Hepatocyte (in vitro differentiated cells): Measurements from ENCODE around the gene RPL38. TPM values are rescaled to one million over a fixed set of nuclear protein-coding genes. Genes with fewer than 3 reads are reported as not detected.

Experiments
- DNase-seq: peaks from one replicate; pipeline ENCODE4 v3.0.0-alpha.2; 2016; ENCODE audit warnings: low spot score
- H2AFZ ChIP-seq: fragments of 200-600 bp; sonication (generic); 2 replicates; pipeline ENCODE4 v1.6.0; 2016; ENCODE audit warnings: antibody characterized with exemption, mild to moderate bottlenecking
- H3K27ac ChIP-seq: fragments of 200-600 bp; sonication (generic); 2 replicates; pipeline ENCODE4 v1.5.1; 2016; ENCODE audit warnings: mild to moderate bottlenecking
- H3K27me3 ChIP-seq: fragments of 200-600 bp; sonication (generic); 2 replicates; pipeline ENCODE4 v1.6.1; 2016
- H3K36me3 ChIP-seq: fragments of 200-600 bp; sonication (generic); replicated peaks from 2 replicates; pipeline ENCODE4 v1.5.1; 2016; ENCODE audit warnings: low read depth; ENCODE audit not compliant: insufficient read depth
- H3K4me1 ChIP-seq: fragments of 200-600 bp; sonication (generic); 2 replicates; pipeline ENCODE4 v1.5.1; 2016; ENCODE audit warnings: mild to moderate bottlenecking, moderate library complexity; ENCODE audit not compliant: insufficient read depth
- H3K4me2 ChIP-seq: fragments of 200-600 bp; sonication (generic); 2 replicates; pipeline ENCODE4 v1.6.0; 2016
- H3K4me3 ChIP-seq: fragments of 200-600 bp; sonication (generic); 2 replicates; pipeline ENCODE4 v1.5.1; 2016; ENCODE audit warnings: mild to moderate bottlenecking
- H3K79me2 ChIP-seq: fragments of 200-600 bp; sonication (generic); 2 replicates; pipeline ENCODE4 v1.6.0; 2017; ENCODE audit warnings: mild to moderate bottlenecking
- H3K9me2 ChIP-seq: fragments of 200-600 bp; sonication (generic); replicated peaks from 2 replicates; pipeline ENCODE4 v1.6.0; 2017; ENCODE audit warnings: mild to moderate bottlenecking; ENCODE audit not compliant: insufficient read depth
- H3K9me3 ChIP-seq: fragments of 200-600 bp; sonication (generic); 2 replicates; pipeline ENCODE4 v1.5.1; 2016; ENCODE audit warnings: low read depth, mild to moderate bottlenecking
- H4K20me1 ChIP-seq: fragments of 200-600 bp; sonication (generic); 2 replicates; pipeline ENCODE4 v1.6.0; 2016; ENCODE audit warnings: mild to moderate bottlenecking; ENCODE audit not compliant: insufficient read depth, poor library complexity, severe bottlenecking
- CTCF ChIP-seq: fragments of 200-600 bp; sonication (generic); IDR thresholded peaks from 2 replicates; pipeline ENCODE4 v1.5.1; 2016; ENCODE audit warnings: antibody characterized with exemption, mild to moderate bottlenecking; ENCODE audit not compliant: poor library complexity
- EZH2 ChIP-seq: fragments of 200-600 bp; sonication (generic); IDR thresholded peaks from 2 replicates; pipeline ENCODE4 v1.6.1; 2016; ENCODE audit warnings: antibody characterized with exemption, mild to moderate bottlenecking, borderline replicate concordance
- EZH2phosphoT487 ChIP-seq: fragments of 200-600 bp; sonication (generic); IDR thresholded peaks from one replicate; pipeline ENCODE4 v1.6.1; 2018; ENCODE audit warnings: antibody characterized with exemption, mild to moderate bottlenecking, low read depth, moderate library complexity; ENCODE audit not compliant: unreplicated experiment, severe bottlenecking
- WGBS: methylation state at CpG from one replicate; pipeline ENCODE4 v1.1.6; 2016; ENCODE audit warnings: low lambda C conversion rate; ENCODE audit errors: missing lambda C conversion rate; 5-methylcytosine and 5-hydroxymethylcytosine counted together
- polyA plus RNA-seq: library from polyadenylated mRNA; unstranded; fragments of >200 nt; fragmentation: Nextera tagmentation; extraction: Ambion mirVana; gene quantifications from 2 replicates; pipeline ENCODE4 v1.2.1, GENCODE V29; 2016
- total RNA-seq: library from RNA; depleted of rRNA; stranded (reverse); fragments of >200 nt; gene quantifications from 2 replicates; pipeline ENCODE4 v1.2.3, GENCODE V29; 2014

RPL38 gene
- total and polyA plus RNA-seq, 2 experiments from 2014 or later: 276 to 758 TPM

- no peak for DNase-seq
- Histone ChIP-seq H3K9me3 (no peaks in the 10 kb centered on the region), H3K4me2 (no peak overlapping the region), H3K79me2 (no peaks in the 10 kb centered on the region), H3K4me3 (no peak overlapping the region), H3K4me1 (no peaks in the 10 kb centered on the region), H3K36me3 (no peaks in the 10 kb centered on the region), H2AFZ (no peak overlapping the region), H3K27me3 (no peaks in the 10 kb centered on the region), H3K9me2 (no peaks in the 10 kb centered on the region), H4K20me1 (no peaks in the 10 kb centered on the region), H3K27ac (no peak overlapping the region)
- 89% methylated on average over 9 of the region's 9 CpGs for WGBS
- TF ChIP-seq CTCF (no peak), EZH2phosphoT487 (no peak), EZH2 (no peak)
These were observed 38.9 kb upstream of the RPL38 start for GRCh38 chr17:74164446-74165045.

- H2AFZ ChIP-seq: no peak overlapping the region
- no peaks in the 10 kb centered on the region for H3K9me3 ChIP-seq
- no peak for TF ChIP-seq EZH2
- no peak for TF ChIP-seq CTCF
- TF ChIP-seq EZH2phosphoT487: no peak
- no peak overlapping the region for H3K4me2 ChIP-seq
- H3K27me3 ChIP-seq: no peaks in the 10 kb centered on the region
- H3K9me2 ChIP-seq: no peaks in the 10 kb centered on the region
- no peaks in the 10 kb centered on the region for H3K36me3 ChIP-seq
- no peaks in the 10 kb centered on the region for H4K20me1 ChIP-seq
- no peak for DNase-seq
- H3K27ac ChIP-seq: no peak overlapping the region
- WGBS: 80% methylated on average over 8 of the region's 8 CpGs
- H3K4me3 ChIP-seq: no peak overlapping the region
- no peaks in the 10 kb centered on the region for H3K79me2 ChIP-seq
- no peaks in the 10 kb centered on the region for H3K4me1 ChIP-seq
These were observed 37.6 kb upstream of the RPL38 start for GRCh38 chr17:74165797-74166365.

- Histone ChIP-seq H3K9me2 (no peaks in the 10 kb centered on the region), H2AFZ (no peak overlapping the region), H3K4me1 (no peaks in the 10 kb centered on the region), H3K36me3 (no peaks in the 10 kb centered on the region), H3K27me3 (peaks cover 12% of the 10 kb centered on the region), H3K4me3 (no peak overlapping the region), H3K4me2 (no peak overlapping the region), H3K27ac (no peak overlapping the region), H3K79me2 (no peaks in the 10 kb centered on the region), H4K20me1 (no peaks in the 10 kb centered on the region), H3K9me3 (no peaks in the 10 kb centered on the region)
- TF ChIP-seq CTCF: no peak
- TF ChIP-seq EZH2: no peak
- no peak for TF ChIP-seq EZH2phosphoT487
- DNase-seq: no peak
- WGBS: 68% methylated on average over 1 of the region's 1 CpG
These were observed 32.6 kb upstream of the RPL38 start for GRCh38 chr17:74170924-74171323.

- H3K27me3 ChIP-seq: peaks cover 12% of the 10 kb centered on the region
- H3K9me3 ChIP-seq: no peaks in the 10 kb centered on the region
- no peak overlapping the region for H3K4me2 ChIP-seq
- no peak overlapping the region for H3K27ac ChIP-seq
- no peak overlapping the region for H3K4me3 ChIP-seq
- DNase-seq: no peak
- H2AFZ ChIP-seq: no peak overlapping the region
- WGBS: 72% methylated on average over 3 of the region's 3 CpGs
- H4K20me1 ChIP-seq: no peaks in the 10 kb centered on the region
- TF ChIP-seq CTCF (no peak), EZH2phosphoT487 (no peak), EZH2 (no peak)
- H3K79me2 ChIP-seq: no peaks in the 10 kb centered on the region
- no peaks in the 10 kb centered on the region for H3K4me1 ChIP-seq
- no peaks in the 10 kb centered on the region for H3K36me3 ChIP-seq
- H3K9me2 ChIP-seq: no peaks in the 10 kb centered on the region
These were observed 30.8 kb upstream of the RPL38 start for GRCh38 chr17:74172700-74173099.
